Prostate gland (tissue), 2 donors: ENCODE measurements around the gene RIMBP2. TPM values are rescaled to one million over a fixed set of nuclear protein-coding genes. Genes with fewer than 3 reads are reported as not detected.

ENCODE experiments used
- DNase-seq: peaks from one replicate; pipeline ENCODE4 v3.0.0-alpha.2; 2019; ENCODE audit warnings: low spot score
- H3K27ac ChIP-seq, 2 donors: fragments of 200-600 bp; sonication (generic); 2 replicates each; pipeline ENCODE4 v1.5.1; 2017 to 2019
- H3K27me3 ChIP-seq: fragments of 200-600 bp; sonication (generic); replicated peaks from 2 replicates; pipeline ENCODE4 v1.5.1; 2019; ENCODE audit not compliant: insufficient read depth
- H3K36me3 ChIP-seq, 2 donors: fragments of 200-600 bp; sonication (generic); 1 replicate in 1 of 2; 2 replicates in 1 of 2; pipeline versions ENCODE4 v1.5.1 to v1.8.1; 2017 to 2019
- H3K4me1 ChIP-seq: fragments of 200-600 bp; sonication (generic); replicated peaks from 2 replicates; pipeline ENCODE4 v1.5.1; 2019
- H3K4me3 ChIP-seq, 2 donors: fragments of 200-600 bp; sonication (generic); 2 replicates each; pipeline ENCODE4 v1.5.1; 2017 to 2019
- H3K9me3 ChIP-seq: fragments of 200-600 bp; sonication (generic); 2 replicates; pipeline ENCODE4 v1.5.1; 2017
- POLR2A ChIP-seq: fragments of 450-650 bp; IDR thresholded peaks from one replicate; pipeline ENCODE4 v1.6.1; 2016; ENCODE audit warnings: antibody characterized with exemption, mild to moderate bottlenecking
- POLR2AphosphoS5 ChIP-seq: sonication (generic); formaldehyde crosslinking; IDR thresholded peaks from one replicate; pipeline ENCODE4 v1.6.1; 2017; ENCODE audit warnings: antibody characterized with exemption
- WGBS: methylation state at CpG from one replicate; pipeline ENCODE4 v1.1.5; 2018; 5-methylcytosine and 5-hydroxymethylcytosine counted together
- intact Hi-C: fragments of 100-400 bp; cut with DNase I; formaldehyde crosslinking; loops from one replicate; pipeline ENCODE4 v1.14.2; 2022
- total RNA-seq, 2 donors: library from RNA; depleted of rRNA; stranded (reverse); fragments of >200 nt; gene quantifications; one replicate each; pipeline ENCODE4 v1.1.0, GENCODE V29; 2016
- TF ChIP-seq, protein P1 (sequence below), 4 experiments: fragments of 200-600 bp in 2 of 4; fragments of 450-650 bp in 2 of 4; sonication (generic) in 2 of 4; IDR thresholded peaks; 1 replicate in 3 of 4; 2 replicates in 1 of 4; pipeline ENCODE4 v1.5.1; 2016 to 2019; ENCODE audit warnings: antibody characterized with exemption in 4 of 4, mild to moderate bottlenecking in 2 of 4, moderate library complexity in 2 of 4

RIMBP2 gene
- total RNA-seq, 2 donors from 2014 or later: 0.96 to 7.0 TPM

DNA sequence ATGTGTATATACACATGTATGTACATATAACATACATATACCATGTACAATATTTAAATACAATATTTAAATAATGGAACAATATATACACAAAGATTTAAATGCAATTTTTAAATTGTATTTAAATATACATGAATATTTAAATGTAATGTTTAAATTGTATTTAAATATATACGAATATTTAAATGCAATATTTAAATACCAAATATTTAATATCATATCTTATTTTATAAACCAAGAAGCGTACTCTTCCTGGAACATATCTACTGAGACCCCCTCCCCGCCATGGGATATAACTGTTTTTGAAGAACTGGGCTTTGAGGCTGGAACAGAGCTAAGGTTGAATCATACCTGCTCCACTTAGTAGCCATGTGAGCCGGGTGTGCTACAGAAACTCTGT, 29.8 kb upstream of the RIMBP2 start:
- Histone ChIP-seq H3K27ac (no peak overlapping the region), H3K4me3 (no peak overlapping the region), H3K27me3 (no peaks in the 10 kb centered on the region), H3K9me3 (no peaks in the 10 kb centered on the region), H3K4me1 (no peaks in the 10 kb centered on the region), H3K36me3 (no peaks in the 10 kb centered on the region)
- DNase-seq: no peak
- no peak for TF ChIP-seq POLR2AphosphoS5
- TF ChIP-seq, protein P1, sequence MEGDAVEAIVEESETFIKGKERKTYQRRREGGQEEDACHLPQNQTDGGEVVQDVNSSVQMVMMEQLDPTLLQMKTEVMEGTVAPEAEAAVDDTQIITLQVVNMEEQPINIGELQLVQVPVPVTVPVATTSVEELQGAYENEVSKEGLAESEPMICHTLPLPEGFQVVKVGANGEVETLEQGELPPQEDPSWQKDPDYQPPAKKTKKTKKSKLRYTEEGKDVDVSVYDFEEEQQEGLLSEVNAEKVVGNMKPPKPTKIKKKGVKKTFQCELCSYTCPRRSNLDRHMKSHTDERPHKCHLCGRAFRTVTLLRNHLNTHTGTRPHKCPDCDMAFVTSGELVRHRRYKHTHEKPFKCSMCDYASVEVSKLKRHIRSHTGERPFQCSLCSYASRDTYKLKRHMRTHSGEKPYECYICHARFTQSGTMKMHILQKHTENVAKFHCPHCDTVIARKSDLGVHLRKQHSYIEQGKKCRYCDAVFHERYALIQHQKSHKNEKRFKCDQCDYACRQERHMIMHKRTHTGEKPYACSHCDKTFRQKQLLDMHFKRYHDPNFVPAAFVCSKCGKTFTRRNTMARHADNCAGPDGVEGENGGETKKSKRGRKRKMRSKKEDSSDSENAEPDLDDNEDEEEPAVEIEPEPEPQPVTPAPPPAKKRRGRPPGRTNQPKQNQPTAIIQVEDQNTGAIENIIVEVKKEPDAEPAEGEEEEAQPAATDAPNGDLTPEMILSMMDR (IDR thresholded peaks at IDR 0.05): no peak
- 94% methylated on average over 4 of the region's 4 CpGs for WGBS
- intact Hi-C loops: loop anchor here (5.0 kb wide), 1 partner anchor 699 kb away; no protein-coding TSS in a partner anchor

DNA sequence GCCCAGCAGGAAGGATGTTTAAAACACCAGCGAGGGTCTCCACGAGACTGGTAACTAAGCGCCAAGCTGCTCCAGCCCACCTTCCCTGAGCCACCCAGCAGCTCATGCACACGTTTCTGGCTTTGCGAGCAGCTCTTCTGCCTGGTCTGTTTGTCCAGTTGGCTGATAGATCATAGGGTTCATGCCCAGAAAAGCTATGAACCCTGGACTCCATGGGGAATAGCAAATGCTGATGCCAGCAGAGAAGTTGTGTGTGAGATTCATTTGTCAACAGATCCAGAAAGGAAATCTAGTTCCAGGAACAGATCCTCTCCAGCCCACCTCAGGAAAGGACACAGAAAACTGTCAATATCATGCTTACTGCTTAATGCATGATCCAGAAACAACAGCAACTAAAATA, 28.2 kb upstream of the RIMBP2 start:
- no peaks in the 10 kb centered on the region for H3K36me3 ChIP-seq
- 66% methylated on average over 5 of the region's 5 CpGs for WGBS
- H3K4me3 ChIP-seq: no peak overlapping the region
- no peaks in the 10 kb centered on the region for H3K4me1 ChIP-seq
- no peaks in the 10 kb centered on the region for H3K27me3 ChIP-seq
- DNase-seq: no peak
- H3K9me3 ChIP-seq: no peaks in the 10 kb centered on the region
- no peak overlapping the region for H3K27ac ChIP-seq
- TF ChIP-seq POLR2A: no peak
- no peak for TF ChIP-seq POLR2AphosphoS5
- TF ChIP-seq, protein P1 (IDR thresholded peaks at IDR 0.05): no peak
- intact Hi-C loops: no loop called here

DNA sequence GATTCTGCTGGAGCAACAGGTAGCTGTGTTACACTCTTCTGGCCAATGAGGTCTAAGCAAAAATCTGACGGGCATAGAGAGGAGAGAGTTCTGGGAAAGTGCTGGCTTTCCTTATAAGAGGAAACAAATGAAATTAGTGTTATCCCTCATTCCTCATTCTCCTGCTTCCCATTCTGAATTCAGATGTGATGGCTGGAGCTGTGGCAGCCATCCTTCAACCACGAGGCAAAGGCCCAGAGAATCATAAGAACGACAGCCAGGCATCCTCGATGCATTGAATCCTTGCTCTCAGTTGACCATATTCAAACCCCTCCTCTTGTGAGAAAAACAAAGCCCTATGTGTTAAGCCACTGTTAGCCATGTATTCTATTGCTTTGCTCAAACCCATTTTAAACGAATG, 27.5 kb upstream of the RIMBP2 start:
- H3K4me1 ChIP-seq: no peaks in the 10 kb centered on the region
- no peaks in the 10 kb centered on the region for H3K9me3 ChIP-seq
- intact Hi-C loops: no loop called here
- no peak overlapping the region for H3K4me3 ChIP-seq
- no peaks in the 10 kb centered on the region for H3K36me3 ChIP-seq
- no peak for DNase-seq
- whole genome bisulfite sequencing: 91% methylated on average over 5 of the region's 5 CpGs
- H3K27ac ChIP-seq: no peak overlapping the region
- TF ChIP-seq POLR2A (no peak), POLR2AphosphoS5 (no peak)
- TF ChIP-seq, protein P1 (IDR thresholded peaks at IDR 0.05): no peak
- H3K27me3 ChIP-seq: no peaks in the 10 kb centered on the region

DNA sequence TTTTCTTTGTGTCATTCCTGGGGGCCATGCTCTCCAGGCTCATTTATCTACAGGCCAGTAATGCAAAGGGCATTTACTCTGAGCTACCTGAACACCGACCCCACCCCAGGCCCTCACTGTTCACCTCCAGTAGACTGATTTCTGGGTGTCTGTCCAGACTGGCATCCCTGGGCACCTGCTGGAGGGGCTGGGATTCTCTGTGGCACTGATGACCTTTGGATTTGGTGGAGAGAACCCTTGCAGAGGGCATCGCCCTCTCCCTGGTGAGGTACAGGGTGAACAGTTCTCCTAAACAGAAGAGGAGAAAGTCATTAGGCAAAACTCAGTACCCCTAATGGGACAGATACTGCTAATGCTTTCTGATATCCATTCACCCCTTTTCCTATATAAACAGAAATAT, 27.1 kb upstream of the RIMBP2 start:
- 93% methylated on average over 2 of the region's 2 CpGs for WGBS
- H3K27ac ChIP-seq: no peak overlapping the region
- intact Hi-C loops: no loop called here

DNA sequence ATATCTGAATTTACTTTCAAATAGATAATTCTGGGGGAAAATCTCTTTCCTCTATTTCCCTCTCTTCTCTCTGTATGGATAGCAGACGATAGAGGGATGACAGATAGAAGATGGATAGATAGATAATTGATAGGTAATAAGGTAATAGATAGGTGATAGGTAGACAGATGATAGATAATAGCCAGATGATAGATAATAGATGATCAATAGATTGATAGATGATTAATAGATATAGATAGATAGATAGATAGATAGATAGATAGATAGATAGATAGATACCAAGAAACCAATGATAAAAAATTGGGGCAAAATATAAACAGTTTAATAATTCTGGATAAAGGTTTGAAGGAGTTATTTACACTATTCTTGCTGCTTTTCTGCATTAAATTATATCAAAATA, 26.6 kb upstream of the RIMBP2 start:
- no peak for DNase-seq
- no peaks in the 10 kb centered on the region for H3K27me3 ChIP-seq
- no peaks in the 10 kb centered on the region for H3K4me1 ChIP-seq
- 72% methylated on average over 1 of the region's 1 CpG for WGBS
- no peak overlapping the region for H3K4me3 ChIP-seq
- TF ChIP-seq, protein P1 (IDR thresholded peaks at IDR 0.05): no peak
- TF ChIP-seq POLR2A: no peak
- no peak for TF ChIP-seq POLR2AphosphoS5
- no peaks in the 10 kb centered on the region for H3K36me3 ChIP-seq
- intact Hi-C loops: no loop called here
- H3K27ac ChIP-seq: no peak overlapping the region
- no peaks in the 10 kb centered on the region for H3K9me3 ChIP-seq

More for the DNA sequence above, 27.1 kb upstream of the RIMBP2 start:
- Histone ChIP-seq H3K4me1 (no peaks in the 10 kb centered on the region), H3K27me3 (no peaks in the 10 kb centered on the region), H3K36me3 (no peaks in the 10 kb centered on the region), H3K4me3 (no peak overlapping the region), H3K9me3 (no peaks in the 10 kb centered on the region)
- no peak for DNase-seq
- TF ChIP-seq, protein P1 (IDR thresholded peaks at IDR 0.05): no peak
- TF ChIP-seq POLR2AphosphoS5 (no peak), POLR2A (no peak)
